NCI-H1436 (cell line): ENCODE data around the gene ATP6V0A1.
"Not testable (repeated sequence)": the region's sequence is repeated elsewhere in the genome, so short reads cannot be mapped to it uniquely, and the experiment has no call there.

Experiments used
- DNase-seq: peaks from one replicate; lab custom pipeline; 2025; lab: John Stamatoyannopoulos, UW

ATP6V0A1 gene

GRCh38 chr17:42519546-42520491 lies 61.1 kb downstream of the ATP6V0A1 start:
- no peak for DNase-seq

GRCh38 chr17:42520540-42520951 lies 61.9 kb downstream of the ATP6V0A1 start:
- DNase-seq, result no peak

DNA sequence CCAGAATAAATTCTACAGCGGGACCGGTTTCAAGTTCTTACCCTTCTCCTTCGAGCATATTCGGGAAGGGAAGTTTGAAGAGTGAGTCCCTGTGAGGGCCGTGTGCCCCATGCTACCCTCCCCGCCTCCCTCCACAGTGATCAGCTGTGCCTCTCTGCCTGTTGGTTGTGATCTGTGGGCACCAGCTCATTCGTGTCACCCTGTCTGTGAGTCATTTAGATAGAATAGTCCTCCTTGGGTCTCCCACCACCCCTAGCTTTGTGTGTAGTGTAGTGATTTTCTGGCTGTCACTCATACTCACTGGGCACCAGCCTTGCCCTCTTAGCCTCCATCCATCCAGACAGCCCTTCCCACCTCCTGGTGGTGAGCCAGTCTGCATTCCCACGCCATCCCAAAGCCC lies 62.4 kb downstream of the ATP6V0A1 start:
- DNase-seq, result no peak

DNA sequence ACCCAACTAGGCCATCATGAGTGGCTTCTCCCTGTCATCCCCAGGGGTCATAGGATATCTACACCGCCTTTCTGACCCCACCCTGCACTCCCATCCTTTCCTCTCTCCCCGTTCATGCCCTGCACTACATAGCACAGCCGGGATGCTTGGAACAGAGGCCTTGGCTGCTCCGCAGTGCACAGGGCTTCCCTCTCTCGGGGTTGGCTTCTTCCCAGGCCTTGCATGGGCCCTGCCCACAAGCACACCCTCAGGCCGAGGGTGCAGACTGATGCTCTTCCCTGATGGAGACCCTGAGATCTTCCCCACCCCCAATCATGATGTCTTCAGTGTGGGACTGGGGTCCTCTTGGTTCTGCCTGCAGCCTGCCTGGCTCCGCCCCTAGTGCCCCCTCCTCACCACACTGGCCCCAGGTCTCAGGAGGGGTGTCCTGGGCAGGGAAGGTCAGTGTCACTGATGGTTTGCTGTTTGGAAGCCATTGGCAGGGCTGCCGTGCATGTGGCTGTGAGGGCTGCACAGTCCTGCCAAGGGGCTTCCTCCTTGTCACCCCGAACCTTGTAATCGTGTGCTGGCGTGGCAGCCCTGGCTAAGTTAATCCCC lies 63.1 kb downstream of the ATP6V0A1 start:
- DNase-seq, result no peak

DNA sequence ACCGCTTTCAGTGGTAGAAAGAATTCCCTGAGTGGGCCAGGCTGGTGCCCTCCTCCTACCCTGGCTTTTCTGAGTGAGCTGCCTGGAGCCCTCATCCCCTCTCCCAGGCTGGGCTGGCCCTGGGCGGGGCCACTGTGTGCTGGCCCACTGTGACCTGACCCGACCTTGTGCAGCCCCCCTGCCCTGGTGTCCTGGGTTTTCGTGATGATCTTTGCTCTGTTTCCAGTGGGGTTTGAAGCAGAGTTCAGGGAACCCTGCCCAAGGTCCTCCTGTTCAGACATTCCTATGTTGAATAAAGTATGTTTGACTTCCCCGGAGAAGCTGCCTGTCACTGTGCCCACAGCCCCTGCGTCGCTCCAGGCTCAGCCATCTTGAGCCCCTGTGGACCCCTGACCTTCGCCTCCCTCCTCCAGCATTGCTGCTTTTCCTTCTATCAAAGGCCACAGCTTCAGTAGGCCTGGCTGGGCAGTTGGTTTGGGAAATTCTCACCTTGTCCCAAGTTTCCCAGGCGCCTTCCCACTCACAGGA lies 63.6 kb downstream of the ATP6V0A1 start:
- DNase-seq, result no peak

DNA sequence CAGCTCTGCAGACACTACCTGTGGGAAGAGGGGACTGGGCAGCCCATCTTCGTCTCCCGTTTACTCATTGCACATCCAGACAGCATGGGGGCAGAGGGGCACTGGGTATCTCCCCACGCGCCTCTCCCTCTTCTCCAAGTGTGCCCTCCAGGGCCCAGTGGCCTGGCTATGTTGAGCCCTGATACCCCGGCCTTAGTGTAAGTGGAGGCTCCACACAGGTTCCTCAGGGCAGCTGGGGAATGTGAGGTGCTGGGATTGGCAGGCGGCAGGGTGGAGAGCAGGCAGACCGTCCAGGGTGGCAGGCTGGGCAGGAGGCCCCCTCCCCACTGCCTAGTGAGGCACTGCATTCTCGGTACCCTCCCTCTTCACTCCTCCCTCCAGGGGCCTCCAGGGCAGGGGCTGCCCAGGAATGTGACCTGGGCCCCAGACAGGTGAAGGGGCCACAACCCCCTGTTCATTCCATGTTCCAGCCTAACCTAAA lies 64.2 kb downstream of the ATP6V0A1 start:
- no peak for DNase-seq

DNA sequence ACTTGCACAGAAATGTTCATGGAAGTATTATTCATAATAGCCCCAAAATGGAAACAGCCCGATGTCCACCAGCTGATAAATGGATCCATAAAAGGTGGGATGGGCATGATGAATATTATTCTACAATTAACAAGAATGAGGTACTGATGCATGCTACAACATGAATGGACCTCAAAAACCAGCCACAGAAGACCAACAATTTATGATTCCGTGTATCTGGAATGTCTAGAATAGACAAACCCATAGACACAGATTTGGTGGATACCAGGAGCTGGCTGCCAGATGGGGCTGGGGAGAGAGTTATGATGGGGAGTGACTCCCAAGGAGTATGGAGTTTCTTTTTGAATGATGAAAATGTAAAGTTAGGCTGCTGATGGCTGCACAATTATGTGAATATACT lies 66.5 kb downstream of the ATP6V0A1 start:
- no peak for DNase-seq

GRCh38 chr17:42526031-42526444 lies 67.4 kb downstream of the ATP6V0A1 start:
- DNase-seq, result no peak

DNA sequence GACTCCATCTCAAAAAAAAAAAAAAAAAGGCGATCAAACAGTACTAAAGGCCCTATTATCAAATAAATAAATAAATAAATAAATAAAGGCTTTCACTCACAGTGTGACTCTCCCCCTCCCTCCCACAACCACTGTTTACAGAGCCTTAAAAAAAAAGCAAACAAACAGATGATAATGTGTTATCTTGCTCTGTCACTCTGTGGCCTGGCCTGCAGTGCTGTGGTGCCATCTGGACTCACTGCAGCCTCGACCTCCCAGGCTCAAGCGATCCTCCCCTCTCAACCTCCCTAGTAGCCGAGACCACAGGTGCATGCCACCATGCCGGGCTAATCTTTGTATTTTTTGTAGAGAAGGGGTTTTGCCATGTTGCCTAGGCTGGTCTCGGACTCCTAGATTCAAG lies 69.3 kb downstream of the ATP6V0A1 start:
- no peak for DNase-seq

GRCh38 chr17:42529061-42529460 lies 70.4 kb downstream of the ATP6V0A1 start:
- DNase-seq, result no peak

- DNase-seq, result no peak
Observed at GRCh38 chr17:42530952-42531454, 72.3 kb downstream of the ATP6V0A1 start.

DNA sequence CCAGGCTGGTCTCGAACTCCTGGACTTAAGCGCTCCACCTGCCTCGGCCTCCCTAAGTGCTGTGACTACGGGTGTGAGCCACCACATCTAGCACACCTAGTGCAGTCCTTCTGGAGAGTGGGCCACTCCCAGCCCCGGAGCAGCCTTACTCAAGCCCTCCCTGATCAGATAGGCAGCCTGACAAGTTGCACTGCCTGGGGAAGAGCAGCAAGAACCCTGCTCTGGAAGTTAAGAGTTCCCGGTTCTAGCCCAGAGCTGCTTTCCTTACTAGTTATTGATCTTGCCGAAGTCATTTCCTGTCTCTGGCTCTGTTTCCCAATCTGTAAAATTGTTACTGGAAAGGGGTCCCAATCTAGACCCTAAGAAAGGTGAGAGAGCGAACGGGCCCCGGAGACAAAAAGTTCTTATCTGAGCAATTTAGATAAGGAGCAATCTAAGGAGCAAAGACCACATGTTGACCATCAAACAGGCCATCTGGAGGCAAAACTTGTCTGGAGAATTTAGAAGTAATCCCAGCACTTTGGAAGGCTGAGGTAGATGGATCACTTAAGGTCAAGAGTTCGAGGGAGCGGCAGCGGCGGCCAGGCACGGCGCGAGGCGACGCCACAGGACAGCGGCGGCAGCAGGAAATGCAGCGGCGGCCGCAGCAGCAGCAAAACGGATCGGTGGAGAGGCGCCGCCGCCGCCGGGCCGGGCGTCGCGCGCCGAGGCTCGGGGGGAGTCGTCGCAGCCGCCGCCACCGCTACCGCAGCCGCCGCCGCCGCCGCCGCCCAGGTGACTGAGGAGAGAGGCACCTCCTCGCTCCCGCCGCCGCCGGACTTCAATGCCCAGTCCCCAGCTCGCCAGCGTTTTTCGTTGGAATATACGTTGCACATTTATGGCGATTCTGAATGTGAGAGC lies 73.0 kb downstream of the ATP6V0A1 start:
- peak; percentile 40 for DNase-seq

DNA sequence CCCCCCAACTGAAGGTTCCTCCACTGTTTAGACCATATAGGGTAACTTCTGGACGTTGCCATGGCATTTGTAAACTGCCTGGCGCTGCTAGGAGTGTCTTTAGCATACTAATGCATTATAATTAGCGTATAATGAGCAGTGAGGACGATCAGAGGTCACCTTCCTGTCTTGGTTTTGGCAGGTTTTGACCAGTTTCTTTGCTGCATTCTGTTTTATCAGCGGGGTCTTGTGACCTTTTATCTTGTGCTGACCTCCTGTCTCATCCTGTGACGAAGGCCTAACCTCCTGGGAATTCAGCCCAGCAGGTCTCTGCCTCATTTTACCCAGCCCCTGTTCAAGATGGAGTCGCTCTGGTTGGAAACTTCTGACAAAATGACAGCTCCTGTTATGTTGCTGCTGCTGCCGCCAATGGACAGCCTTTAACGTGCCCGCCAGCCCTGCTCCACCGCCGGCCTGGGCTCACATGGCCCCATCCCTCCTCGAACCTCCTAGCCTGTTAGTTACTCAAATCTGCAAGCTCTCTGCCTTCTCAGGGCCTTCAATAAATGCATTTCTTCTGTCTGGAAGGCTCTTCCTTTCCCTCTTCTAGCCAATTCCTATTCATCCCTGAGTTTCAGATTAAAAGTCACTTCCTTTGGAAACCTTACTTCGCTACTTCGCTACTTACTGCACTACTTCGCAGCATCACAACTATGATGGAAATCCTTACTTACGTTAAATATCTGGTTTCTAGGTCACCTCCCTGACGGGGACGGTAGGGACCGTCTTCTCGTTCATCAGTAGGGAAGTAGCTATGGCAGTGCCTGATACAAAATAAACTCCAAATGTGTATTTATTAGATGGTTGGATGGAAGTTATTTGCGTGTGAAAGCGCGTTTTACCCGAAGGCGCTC lies 76.7 kb downstream of the ATP6V0A1 start:
- no peak for DNase-seq

DNA sequence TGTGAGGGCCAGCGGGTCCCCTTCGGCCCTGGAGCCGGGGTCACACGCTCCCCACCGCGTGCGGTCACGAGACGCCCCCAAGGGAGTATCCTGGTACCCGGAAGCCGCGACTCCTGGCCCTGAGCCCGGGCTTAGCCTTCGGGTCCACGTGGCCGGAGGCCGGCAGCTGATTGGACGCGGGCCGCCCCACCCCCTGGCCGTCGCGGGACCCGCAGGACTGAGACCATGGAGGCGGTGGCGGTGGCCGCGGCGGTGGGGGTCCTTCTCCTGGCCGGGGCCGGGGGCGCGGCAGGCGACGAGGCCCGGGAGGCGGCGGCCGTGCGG lies 77.3 kb downstream of the ATP6V0A1 start, which contains the start of gene NAGLU:
NAGLU (plus strand) TSS at position 194 of the 324 bp plus-strand sequence; CDS start at position 226, 32 bp downstream.
- peak; percentile 97 for DNase-seq

DNA sequence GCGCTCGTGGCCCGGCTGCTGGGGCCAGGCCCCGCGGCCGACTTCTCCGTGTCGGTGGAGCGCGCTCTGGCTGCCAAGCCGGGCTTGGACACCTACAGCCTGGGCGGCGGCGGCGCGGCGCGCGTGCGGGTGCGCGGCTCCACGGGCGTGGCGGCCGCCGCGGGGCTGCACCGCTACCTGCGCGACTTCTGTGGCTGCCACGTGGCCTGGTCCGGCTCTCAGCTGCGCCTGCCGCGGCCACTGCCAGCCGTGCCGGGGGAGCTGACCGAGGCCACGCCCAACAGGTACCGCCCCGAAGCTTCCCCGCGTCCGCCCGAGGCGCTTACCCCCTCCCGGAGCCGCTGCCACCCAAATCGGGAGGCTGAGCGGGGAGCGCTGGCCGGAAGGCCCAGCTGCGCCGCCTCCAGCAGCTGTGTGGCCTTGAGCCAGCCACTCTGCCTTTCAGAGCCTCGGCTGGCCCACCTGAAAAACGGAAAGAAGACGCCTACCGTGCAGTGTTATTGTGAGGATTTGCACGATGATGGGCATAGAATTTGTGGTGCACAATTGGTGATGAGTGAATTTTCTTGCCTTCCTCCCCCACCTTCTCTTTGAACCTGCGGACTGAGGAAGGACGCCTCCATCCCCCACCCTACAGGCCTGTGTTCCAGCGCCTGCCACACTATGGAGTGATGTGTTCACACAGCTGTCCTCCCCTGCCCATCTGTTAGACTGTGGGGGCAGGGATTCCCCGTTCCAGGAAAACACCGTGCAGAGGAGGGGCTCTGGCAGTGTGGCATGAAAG lies 77.9 kb downstream of the ATP6V0A1 start:
- peak; percentile 71 for DNase-seq

- no peak for DNase-seq
Observed at GRCh38 chr17:42537156-42537805, 78.6 kb downstream of the ATP6V0A1 start.

DNA sequence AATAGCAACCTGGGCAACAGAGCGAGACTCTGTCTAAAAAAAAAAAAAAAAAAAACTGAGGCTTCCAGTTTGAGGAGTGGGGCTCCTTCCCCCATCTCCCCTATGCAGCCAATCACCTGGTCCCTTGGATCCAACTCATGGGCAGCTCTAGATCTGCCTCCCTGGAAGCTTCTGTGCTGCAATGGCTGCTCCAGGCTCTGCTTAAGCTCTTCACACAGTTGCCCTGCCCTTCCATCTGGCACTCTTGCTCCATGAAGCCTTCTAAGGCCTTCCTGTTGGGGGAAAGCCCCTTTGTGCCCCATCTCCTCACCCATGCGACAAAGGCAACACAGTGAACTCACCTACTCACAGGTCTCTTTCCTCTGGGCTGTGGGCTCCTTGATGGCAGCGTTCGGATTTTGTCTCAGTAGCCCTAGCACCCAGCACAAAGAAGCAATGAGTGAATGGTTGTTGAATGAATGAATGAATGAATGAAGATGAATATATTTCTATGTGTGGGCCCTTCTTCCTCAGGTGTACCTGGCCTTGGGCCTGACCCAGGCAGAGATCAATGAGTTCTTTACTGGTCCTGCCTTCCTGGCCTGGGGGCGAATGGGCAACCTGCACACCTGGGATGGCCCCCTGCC lies 79.3 kb downstream of the ATP6V0A1 start:
- no peak for DNase-seq

DNA sequence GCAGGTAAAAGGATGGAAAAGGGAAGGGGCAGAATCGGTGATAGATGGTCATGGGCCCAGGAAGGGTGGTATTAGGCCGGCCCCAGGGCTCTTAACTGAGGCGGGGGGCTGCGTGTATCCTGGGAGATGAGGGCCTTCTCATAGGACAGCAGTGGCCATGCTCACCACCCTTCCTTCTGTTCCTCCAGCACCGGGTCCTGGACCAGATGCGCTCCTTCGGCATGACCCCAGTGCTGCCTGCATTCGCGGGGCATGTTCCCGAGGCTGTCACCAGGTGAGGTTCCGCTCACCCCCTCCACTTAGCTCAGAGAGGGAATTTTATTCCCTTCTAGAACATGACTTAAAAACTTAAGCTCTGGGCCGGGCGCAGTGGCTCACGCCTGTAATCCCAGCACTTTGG lies 79.8 kb downstream of the ATP6V0A1 start:
- no peak for DNase-seq

DNA sequence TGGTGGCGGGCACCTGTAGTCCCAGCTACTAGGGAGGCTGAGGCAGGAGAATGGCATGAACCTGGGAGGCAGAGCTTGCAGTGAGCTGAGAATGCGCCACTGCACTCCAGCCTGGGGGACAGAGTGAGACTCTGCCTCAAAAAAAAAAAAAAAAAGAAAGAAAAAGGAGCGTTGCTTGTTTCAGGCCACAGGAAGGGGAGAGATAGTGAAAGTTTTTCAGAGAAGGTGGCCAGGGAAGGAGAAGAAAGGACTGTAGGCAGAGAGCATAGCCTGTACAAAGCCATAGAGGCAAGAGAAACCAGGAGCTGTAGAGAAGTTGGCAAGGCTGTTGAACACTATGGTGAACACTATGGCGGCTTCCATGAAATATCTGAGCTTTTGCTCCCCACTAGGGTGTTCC lies 81.9 kb downstream of the ATP6V0A1 start:
- DNase-seq, result not testable (repeated sequence)
